ENCODE measurements around the gene PRG3. TPM values are rescaled to one million over a fixed set of nuclear protein-coding genes. Genes with fewer than 3 reads are reported as not detected.

Gene PRG3
- total and polyA plus RNA-seq, 2 of the 4 experiments (the other 2 are of a cell fraction): not detected

DNA sequence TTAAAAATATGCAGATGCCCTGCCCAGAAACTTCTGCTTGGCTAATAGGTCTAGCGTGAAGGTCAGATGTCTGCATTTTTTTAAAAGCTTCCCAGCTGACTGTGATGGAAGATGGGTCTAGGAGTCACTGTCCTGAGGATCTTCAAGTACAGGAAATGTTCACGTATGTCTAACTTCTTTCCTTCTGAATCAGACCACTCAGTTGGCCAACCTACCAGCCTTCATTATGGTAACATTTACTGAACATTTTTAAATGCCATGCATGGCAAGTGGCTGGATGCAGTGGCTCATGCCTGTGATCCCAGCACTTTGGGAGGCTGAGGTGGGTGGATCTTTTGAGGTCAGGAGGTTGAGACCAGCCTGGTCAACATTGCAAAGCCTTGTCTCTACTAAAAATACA lies 10.6 kb upstream of the PRG3 start:
- intact Hi-C loops (cut with micrococcal nuclease): no loop called here
- ChIA-PET CTCF (no interaction called here), POLR2A (ENCODE audit: unreplicated experiment) (no interaction called here)
- no peaks in the 10 kb centered on the region for H3K4me1 ChIP-seq (ENCODE audit: control insufficient read depth, insufficient read depth, low read length)
- ATAC-seq (ENCODE audit: low read depth) (no peak), DNase-seq (no peak)
- H2AFZ ChIP-seq (replicated peaks; ENCODE audit: low read length, poor library complexity): no peak overlapping the region
- H3K4me2 ChIP-seq (ENCODE audit: low read depth, low read length): no peak overlapping the region
- no peaks in the 10 kb centered on the region for H3K36me3 ChIP-seq (ENCODE audit: control insufficient read depth, insufficient read depth, low read length)
- no peak overlapping the region for H3K4ac ChIP-seq (ENCODE audit: low read depth, low read length)
- no peak overlapping the region for H3K27ac ChIP-seq (ENCODE audit: insufficient read depth, low read length)
- no peak overlapping the region for H4K91ac ChIP-seq (ENCODE audit: insufficient read depth, low read depth, low read length)
- no peaks in the 10 kb centered on the region; the same call in 1 of the 2 replicates for H4K20me1 ChIP-seq (ENCODE audit: insufficient read depth, low read length)
- in situ Hi-C loops (cut with MboI; ENCODE audit: low sequenced_read_pairs): no loop called here
- no CpG with 5 or more reads among the region's 2 CpGs for WGBS, 2 experiments (ENCODE audit: extremely low coverage in 2 of 2, insufficient read length in 1 of 2)
- no TSS peak for BruUV-seq (replicated peaks)
- H3K4me3 ChIP-seq (ENCODE audit: insufficient read depth, low read depth, low read length): no peak overlapping the region
- H2BK120ac ChIP-seq (ENCODE audit: low read depth, low read length): no peak overlapping the region
- no peak overlapping the region for H2AK9ac ChIP-seq (replicated peaks; ENCODE audit: low read depth, low read length, poor library complexity)
- H3K27me3 ChIP-seq (ENCODE audit: control insufficient read depth, insufficient read depth, low read length): peaks cover 45% of the 10 kb centered on the region
- no peak overlapping the region for H3K14ac ChIP-seq (replicated peaks; ENCODE audit: low read depth, low read length)
- H4K5ac ChIP-seq (ENCODE audit: low read depth, low read length): no peak overlapping the region
- no peak overlapping the region for H3K23ac ChIP-seq (ENCODE audit: low read depth, low read length)
- H4K8ac ChIP-seq (ENCODE audit: low read depth in 2 of 2, low read length in 2 of 2): no peak overlapping the region
- no peak overlapping the region for H3K18ac ChIP-seq (ENCODE audit: low read depth, low read length)
- H2BK20ac ChIP-seq (ENCODE audit: low read depth, low read length): no peak overlapping the region
- dilution Hi-C loops (cut with HindIII; ENCODE audit: low sequenced_read_pairs, unreplicated experiment): no loop called here
- no peak overlapping the region for H2BK15ac ChIP-seq (ENCODE audit: low read depth, low read length)
- H3K9me3 ChIP-seq (ENCODE audit: control insufficient read depth, insufficient read depth, low read length): no peaks in the 10 kb centered on the region
- H2BK5ac ChIP-seq (ENCODE audit: low read depth, low read length, poor library complexity, severe bottlenecking): no peak overlapping the region
- H2AK5ac ChIP-seq (ENCODE audit: low read depth, low read length): no peak overlapping the region
- no peaks in the 10 kb centered on the region for H3K9me1 ChIP-seq (ENCODE audit: insufficient read depth, low read length)
- H3K56ac ChIP-seq (ENCODE audit: extremely low read depth, insufficient read depth, low read length): no peak overlapping the region
- H3K79me1 ChIP-seq (ENCODE audit: low read depth in 1 of 2, low read length in 2 of 2): no peaks in the 10 kb centered on the region
- H3K9ac ChIP-seq (ENCODE audit: low read depth, low read length): no peak overlapping the region
- no peak for TF ChIP-seq FOS (IDR thresholded peaks at IDR 0.05; ENCODE audit: low read depth, low read length)
- TF ChIP-seq, protein P1, sequence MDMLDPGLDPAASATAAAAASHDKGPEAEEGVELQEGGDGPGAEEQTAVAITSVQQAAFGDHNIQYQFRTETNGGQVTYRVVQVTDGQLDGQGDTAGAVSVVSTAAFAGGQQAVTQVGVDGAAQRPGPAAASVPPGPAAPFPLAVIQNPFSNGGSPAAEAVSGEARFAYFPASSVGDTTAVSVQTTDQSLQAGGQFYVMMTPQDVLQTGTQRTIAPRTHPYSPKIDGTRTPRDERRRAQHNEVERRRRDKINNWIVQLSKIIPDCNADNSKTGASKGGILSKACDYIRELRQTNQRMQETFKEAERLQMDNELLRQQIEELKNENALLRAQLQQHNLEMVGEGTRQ (IDR thresholded peaks at IDR 0.05; ENCODE audit: low read depth, low read length): no peak
- TF ChIP-seq MAZ (IDR thresholded peaks at IDR 0.05; ENCODE audit: borderline replicate concordance, low read depth, low read length): no peak
- TF ChIP-seq POLR2A (IDR thresholded peaks at IDR 0.05; ENCODE audit: low read depth, low read length): no peak
- no peak for TF ChIP-seq SMC3 (IDR thresholded peaks at IDR 0.05; ENCODE audit: low read depth, low read length)
- TF ChIP-seq CHD1 (IDR thresholded peaks at IDR 0.05; ENCODE audit: low read depth, low read length): no peak
- TF ChIP-seq RFX5 (IDR thresholded peaks at IDR 0.05; ENCODE audit: low read depth, low read length): no peak
- TF ChIP-seq, protein P2, sequence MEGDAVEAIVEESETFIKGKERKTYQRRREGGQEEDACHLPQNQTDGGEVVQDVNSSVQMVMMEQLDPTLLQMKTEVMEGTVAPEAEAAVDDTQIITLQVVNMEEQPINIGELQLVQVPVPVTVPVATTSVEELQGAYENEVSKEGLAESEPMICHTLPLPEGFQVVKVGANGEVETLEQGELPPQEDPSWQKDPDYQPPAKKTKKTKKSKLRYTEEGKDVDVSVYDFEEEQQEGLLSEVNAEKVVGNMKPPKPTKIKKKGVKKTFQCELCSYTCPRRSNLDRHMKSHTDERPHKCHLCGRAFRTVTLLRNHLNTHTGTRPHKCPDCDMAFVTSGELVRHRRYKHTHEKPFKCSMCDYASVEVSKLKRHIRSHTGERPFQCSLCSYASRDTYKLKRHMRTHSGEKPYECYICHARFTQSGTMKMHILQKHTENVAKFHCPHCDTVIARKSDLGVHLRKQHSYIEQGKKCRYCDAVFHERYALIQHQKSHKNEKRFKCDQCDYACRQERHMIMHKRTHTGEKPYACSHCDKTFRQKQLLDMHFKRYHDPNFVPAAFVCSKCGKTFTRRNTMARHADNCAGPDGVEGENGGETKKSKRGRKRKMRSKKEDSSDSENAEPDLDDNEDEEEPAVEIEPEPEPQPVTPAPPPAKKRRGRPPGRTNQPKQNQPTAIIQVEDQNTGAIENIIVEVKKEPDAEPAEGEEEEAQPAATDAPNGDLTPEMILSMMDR (conservative IDR thresholded peaks at IDR 0.05; ENCODE audit: low read depth, low read length): no peak
- TF ChIP-seq MAFK (IDR thresholded peaks at IDR 0.05; ENCODE audit: low read depth, low read length): no peak
- TF ChIP-seq, protein P3, sequence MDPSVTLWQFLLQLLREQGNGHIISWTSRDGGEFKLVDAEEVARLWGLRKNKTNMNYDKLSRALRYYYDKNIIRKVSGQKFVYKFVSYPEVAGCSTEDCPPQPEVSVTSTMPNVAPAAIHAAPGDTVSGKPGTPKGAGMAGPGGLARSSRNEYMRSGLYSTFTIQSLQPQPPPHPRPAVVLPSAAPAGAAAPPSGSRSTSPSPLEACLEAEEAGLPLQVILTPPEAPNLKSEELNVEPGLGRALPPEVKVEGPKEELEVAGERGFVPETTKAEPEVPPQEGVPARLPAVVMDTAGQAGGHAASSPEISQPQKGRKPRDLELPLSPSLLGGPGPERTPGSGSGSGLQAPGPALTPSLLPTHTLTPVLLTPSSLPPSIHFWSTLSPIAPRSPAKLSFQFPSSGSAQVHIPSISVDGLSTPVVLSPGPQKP (IDR thresholded peaks at IDR 0.05; ENCODE audit: borderline replicate concordance, low read depth, low read length): no peak
- TF ChIP-seq RCOR1 (IDR thresholded peaks at IDR 0.05; ENCODE audit: insufficient replicate concordance, low read length): no peak
- no peak for TF ChIP-seq CEBPB (IDR thresholded peaks at IDR 0.05; ENCODE audit: low read depth, low read length)
- no peak for TF ChIP-seq RAD21 (IDR thresholded peaks at IDR 0.05; ENCODE audit: low read length)
- TF ChIP-seq NFE2L2 (IDR thresholded peaks at IDR 0.05; ENCODE audit: low read depth, low read length): no peak
- TF ChIP-seq BHLHE40 (IDR thresholded peaks at IDR 0.05; ENCODE audit: low read depth, low read length): no peak
- TF ChIP-seq MXI1 (IDR thresholded peaks at IDR 0.05; ENCODE audit: borderline replicate concordance, low read depth, low read length): no peak

Measured in IMR-90 (cell line).